GM23338 (cell line): ENCODE data around the gene RNF180. TPM values are rescaled to one million over a fixed set of nuclear protein-coding genes. Genes with fewer than 3 reads are reported as not detected.

Experiments used
- ATAC-seq: fragments of 200-7000 bp; cut with Tn5 transposase; 3 replicates; pipeline ENCODE4 v1.9.1; 2020
- DNase-seq: peaks from one replicate; pipeline ENCODE4 v3.0.0-alpha.2; 2015; ENCODE audit warnings: low spot score
- H2AFZ ChIP-seq: fragments of 200-600 bp; sonication (generic); 2 replicates; pipeline ENCODE4 v1.8.0; 2016; ENCODE audit warnings: antibody characterized with exemption, mild to moderate bottlenecking, moderate library complexity
- H3F3A ChIP-seq: fragments of 200-600 bp; sonication (generic); replicated peaks from 2 replicates; pipeline ENCODE4 v1.8.0; 2017; ENCODE audit warnings: antibody characterized with exemption, mixed run types, low read depth
- H3K27ac ChIP-seq: fragments of 200-600 bp; sonication (generic); 2 replicates; pipeline ENCODE4 v1.6.1; 2016; ENCODE audit warnings: low read depth
- H3K27me3 ChIP-seq: fragments of 200-600 bp; sonication (generic); 2 replicates; pipeline ENCODE4 v1.8.0; 2016; ENCODE audit warnings: mild to moderate bottlenecking, mixed run types, moderate library complexity; ENCODE audit not compliant: insufficient read depth
- H3K36me3 ChIP-seq: fragments of 200-600 bp; sonication (generic); 2 replicates; pipeline ENCODE4 v1.8.0; 2016; ENCODE audit warnings: mild to moderate bottlenecking; ENCODE audit not compliant: insufficient read depth
- H3K4me1 ChIP-seq: fragments of 200-600 bp; sonication (generic); 2 replicates; pipeline ENCODE4 v1.8.0; 2016; ENCODE audit warnings: mild to moderate bottlenecking, moderate library complexity; ENCODE audit not compliant: insufficient read depth
- H3K4me2 ChIP-seq: fragments of 200-600 bp; sonication (generic); 2 replicates; pipeline ENCODE4 v1.7.1; 2017; ENCODE audit warnings: mixed run types
- H3K4me3 ChIP-seq: fragments of 200-600 bp; sonication (generic); 2 replicates; pipeline ENCODE4 v1.6.1; 2016; ENCODE audit warnings: mixed run types
- H3K79me2 ChIP-seq: fragments of 200-600 bp; sonication (generic); replicated peaks from 2 replicates; pipeline ENCODE4 v1.8.0; 2017; ENCODE audit warnings: mild to moderate bottlenecking; ENCODE audit not compliant: insufficient read depth
- H3K9me2 ChIP-seq: fragments of 200-600 bp; sonication (generic); 2 replicates; pipeline ENCODE4 v1.8.0; 2017; ENCODE audit not compliant: insufficient read depth
- H4K20me1 ChIP-seq: fragments of 200-600 bp; sonication (generic); replicated peaks from 2 replicates; pipeline ENCODE4 v1.8.0; 2017; ENCODE audit warnings: mild to moderate bottlenecking; ENCODE audit not compliant: insufficient read depth
- H3K27ac Mint-ChIP-seq: 2 replicates; pipeline ENCODE4 v1.8.0; 2020; ENCODE audit warnings: inconsistent platforms, mild to moderate bottlenecking, moderate library complexity, mixed read lengths
- H3K27me3 Mint-ChIP-seq: 3 replicates; pipeline ENCODE4 v1.8.0; 2022; ENCODE audit warnings: low read depth, mild to moderate bottlenecking, moderate library complexity, mixed read lengths, inconsistent platforms; ENCODE audit not compliant: insufficient read depth, poor library complexity
- H3K36me3 Mint-ChIP-seq: 3 replicates; pipeline ENCODE4 v1.8.0; 2021; ENCODE audit warnings: low read depth, mild to moderate bottlenecking, inconsistent platforms, moderate library complexity, mixed read lengths
- H3K4me1 Mint-ChIP-seq: 3 replicates; pipeline ENCODE4 v1.8.0; 2020; ENCODE audit warnings: mild to moderate bottlenecking, inconsistent platforms, mixed read lengths
- H3K4me3 Mint-ChIP-seq: 3 replicates; pipeline ENCODE4 v1.8.0; 2021; ENCODE audit warnings: moderate library complexity, mild to moderate bottlenecking, inconsistent platforms, mixed read lengths
- H3K9me3 Mint-ChIP-seq: 3 replicates; pipeline ENCODE4 v1.8.0; 2020; ENCODE audit warnings: moderate library complexity, mild to moderate bottlenecking, inconsistent platforms, mixed read lengths
- CREB1 ChIP-seq: fragments of 250-450 bp; sonication (Bioruptor Pico); IDR thresholded peaks from 2 replicates; pipeline ENCODE4 v1.5.0; 2020; ENCODE audit warnings: low read depth, mild to moderate bottlenecking, moderate library complexity
- CTCF ChIP-seq, 2 experiments: fragments of 200-600 bp in 1 of 2; sonication (generic) in 1 of 2; conservative IDR thresholded peaks; 2 replicates each; pipeline versions ENCODE4 v1.5.1 to v1.6.1; 2016 to 2017; ENCODE audit warnings: antibody characterized with exemption in 2 of 2, low read depth in 2 of 2, mild to moderate bottlenecking in 2 of 2, moderate library complexity in 1 of 2
- ETS1 ChIP-seq: IDR thresholded peaks from 2 replicates; pipeline ENCODE4 v1.6.1; 2016; ENCODE audit warnings: antibody characterized with exemption
- EZH2 ChIP-seq: fragments of 200-600 bp; sonication (generic); IDR thresholded peaks from one replicate; pipeline ENCODE4 v1.8.0; 2017; ENCODE audit warnings: antibody characterized with exemption, mild to moderate bottlenecking, low read depth; ENCODE audit not compliant: unreplicated experiment
- EZH2phosphoT487 ChIP-seq: fragments of 200-600 bp; sonication (generic); IDR thresholded peaks from one replicate; pipeline ENCODE4 v1.8.1; 2018; ENCODE audit warnings: antibody characterized with exemption; ENCODE audit not compliant: unreplicated experiment
- JUNB ChIP-seq: IDR thresholded peaks from one replicate; pipeline ENCODE4 v1.6.1; 2016; ENCODE audit warnings: antibody characterized with exemption; ENCODE audit not compliant: unreplicated experiment
- NANOG ChIP-seq: IDR thresholded peaks from 2 replicates; pipeline ENCODE4 v1.6.1; 2016; ENCODE audit warnings: antibody characterized with exemption, borderline replicate concordance
- POLR2AphosphoS5 ChIP-seq: IDR thresholded peaks from 2 replicates; pipeline ENCODE4 v1.6.1; 2016; ENCODE audit warnings: antibody characterized with exemption, low read depth
- STAT1 ChIP-seq: IDR thresholded peaks from one replicate; pipeline ENCODE4 v1.6.1; 2016; ENCODE audit warnings: antibody characterized with exemption; ENCODE audit not compliant: unreplicated experiment
- ZNF114 ChIP-seq: fragments of 250-450 bp; sonication (Bioruptor Pico); IDR thresholded peaks from 2 replicates; pipeline ENCODE4 v1.5.0; 2020; ENCODE audit warnings: mild to moderate bottlenecking, moderate library complexity
- ZNF331 ChIP-seq: fragments of 250-450 bp; sonication (Bioruptor Pico); IDR thresholded peaks from 2 replicates; pipeline ENCODE4 v1.5.0; 2020; ENCODE audit warnings: low read depth, mild to moderate bottlenecking, moderate library complexity
- polyA plus RNA-seq: library from polyadenylated mRNA; unstranded; fragments of >200 nt; fragmentation: Nextera tagmentation; extraction: Ambion mirVana; gene quantifications from 2 replicates; pipeline ENCODE4 v1.2.1, GENCODE V29; 2016
- total RNA-seq: library from RNA; depleted of rRNA; stranded (reverse); fragments of >200 nt; shearing (Covaris generic); gene quantifications from 2 replicates; pipeline ENCODE4 v1.2.3, GENCODE V29; 2014
- TF ChIP-seq, protein P1 (sequence below): fragments of 250-450 bp; sonication (Bioruptor Pico); IDR thresholded peaks from 2 replicates; pipeline ENCODE4 v1.5.0; 2020; ENCODE audit warnings: mild to moderate bottlenecking, moderate library complexity
- TF ChIP-seq, protein P2 (sequence below): IDR thresholded peaks from one replicate; pipeline ENCODE4 v1.6.1; 2018; ENCODE audit warnings: antibody characterized with exemption; ENCODE audit not compliant: unreplicated experiment

RNF180 gene
- total and polyA plus RNA-seq, 2 experiments from 2014 or later = 2.0 to 4.2 TPM

- Histone ChIP-seq H3K36me3 (no peaks in the 10 kb centered on the region), H3F3A (no peaks in the 10 kb centered on the region), H3K27ac (no peak overlapping the region), H2AFZ (peak overlapping the region; percentile 97; the same call in 1 of the 2 replicates), H3K27me3 (peaks cover 37% of the 10 kb centered on the region), H4K20me1 (no peaks in the 10 kb centered on the region), H3K4me2 (peak overlapping the region; percentile 91), H3K4me1 (no peaks in the 10 kb centered on the region), H3K79me2 (no peaks in the 10 kb centered on the region), H3K4me3 (peak overlapping the region; percentile 77), H3K9me2 (no peaks in the 10 kb centered on the region)
- DNase-seq = peak; percentile 54
- no peak overlapping the region for H3K27ac Mint-ChIP-seq
- no peak for ATAC-seq
- no peaks in the 10 kb centered on the region for H3K9me3 Mint-ChIP-seq
- TF ChIP-seq EZH2phosphoT487 (no peak), ZNF114 (CRISPR knock-in tag) (no peak), ZNF331 (CRISPR knock-in tag) (no peak), CTCF (conservative IDR thresholded peaks at IDR 0.05; ENCODE audit: low read depth in 2 of 2) (no peak), CREB1 (no peak), ETS1 (no peak), NANOG (no peak), POLR2AphosphoS5 (no peak), JUNB (no peak), EZH2 (no peak), STAT1 (no peak)
- TF ChIP-seq, protein P1, sequence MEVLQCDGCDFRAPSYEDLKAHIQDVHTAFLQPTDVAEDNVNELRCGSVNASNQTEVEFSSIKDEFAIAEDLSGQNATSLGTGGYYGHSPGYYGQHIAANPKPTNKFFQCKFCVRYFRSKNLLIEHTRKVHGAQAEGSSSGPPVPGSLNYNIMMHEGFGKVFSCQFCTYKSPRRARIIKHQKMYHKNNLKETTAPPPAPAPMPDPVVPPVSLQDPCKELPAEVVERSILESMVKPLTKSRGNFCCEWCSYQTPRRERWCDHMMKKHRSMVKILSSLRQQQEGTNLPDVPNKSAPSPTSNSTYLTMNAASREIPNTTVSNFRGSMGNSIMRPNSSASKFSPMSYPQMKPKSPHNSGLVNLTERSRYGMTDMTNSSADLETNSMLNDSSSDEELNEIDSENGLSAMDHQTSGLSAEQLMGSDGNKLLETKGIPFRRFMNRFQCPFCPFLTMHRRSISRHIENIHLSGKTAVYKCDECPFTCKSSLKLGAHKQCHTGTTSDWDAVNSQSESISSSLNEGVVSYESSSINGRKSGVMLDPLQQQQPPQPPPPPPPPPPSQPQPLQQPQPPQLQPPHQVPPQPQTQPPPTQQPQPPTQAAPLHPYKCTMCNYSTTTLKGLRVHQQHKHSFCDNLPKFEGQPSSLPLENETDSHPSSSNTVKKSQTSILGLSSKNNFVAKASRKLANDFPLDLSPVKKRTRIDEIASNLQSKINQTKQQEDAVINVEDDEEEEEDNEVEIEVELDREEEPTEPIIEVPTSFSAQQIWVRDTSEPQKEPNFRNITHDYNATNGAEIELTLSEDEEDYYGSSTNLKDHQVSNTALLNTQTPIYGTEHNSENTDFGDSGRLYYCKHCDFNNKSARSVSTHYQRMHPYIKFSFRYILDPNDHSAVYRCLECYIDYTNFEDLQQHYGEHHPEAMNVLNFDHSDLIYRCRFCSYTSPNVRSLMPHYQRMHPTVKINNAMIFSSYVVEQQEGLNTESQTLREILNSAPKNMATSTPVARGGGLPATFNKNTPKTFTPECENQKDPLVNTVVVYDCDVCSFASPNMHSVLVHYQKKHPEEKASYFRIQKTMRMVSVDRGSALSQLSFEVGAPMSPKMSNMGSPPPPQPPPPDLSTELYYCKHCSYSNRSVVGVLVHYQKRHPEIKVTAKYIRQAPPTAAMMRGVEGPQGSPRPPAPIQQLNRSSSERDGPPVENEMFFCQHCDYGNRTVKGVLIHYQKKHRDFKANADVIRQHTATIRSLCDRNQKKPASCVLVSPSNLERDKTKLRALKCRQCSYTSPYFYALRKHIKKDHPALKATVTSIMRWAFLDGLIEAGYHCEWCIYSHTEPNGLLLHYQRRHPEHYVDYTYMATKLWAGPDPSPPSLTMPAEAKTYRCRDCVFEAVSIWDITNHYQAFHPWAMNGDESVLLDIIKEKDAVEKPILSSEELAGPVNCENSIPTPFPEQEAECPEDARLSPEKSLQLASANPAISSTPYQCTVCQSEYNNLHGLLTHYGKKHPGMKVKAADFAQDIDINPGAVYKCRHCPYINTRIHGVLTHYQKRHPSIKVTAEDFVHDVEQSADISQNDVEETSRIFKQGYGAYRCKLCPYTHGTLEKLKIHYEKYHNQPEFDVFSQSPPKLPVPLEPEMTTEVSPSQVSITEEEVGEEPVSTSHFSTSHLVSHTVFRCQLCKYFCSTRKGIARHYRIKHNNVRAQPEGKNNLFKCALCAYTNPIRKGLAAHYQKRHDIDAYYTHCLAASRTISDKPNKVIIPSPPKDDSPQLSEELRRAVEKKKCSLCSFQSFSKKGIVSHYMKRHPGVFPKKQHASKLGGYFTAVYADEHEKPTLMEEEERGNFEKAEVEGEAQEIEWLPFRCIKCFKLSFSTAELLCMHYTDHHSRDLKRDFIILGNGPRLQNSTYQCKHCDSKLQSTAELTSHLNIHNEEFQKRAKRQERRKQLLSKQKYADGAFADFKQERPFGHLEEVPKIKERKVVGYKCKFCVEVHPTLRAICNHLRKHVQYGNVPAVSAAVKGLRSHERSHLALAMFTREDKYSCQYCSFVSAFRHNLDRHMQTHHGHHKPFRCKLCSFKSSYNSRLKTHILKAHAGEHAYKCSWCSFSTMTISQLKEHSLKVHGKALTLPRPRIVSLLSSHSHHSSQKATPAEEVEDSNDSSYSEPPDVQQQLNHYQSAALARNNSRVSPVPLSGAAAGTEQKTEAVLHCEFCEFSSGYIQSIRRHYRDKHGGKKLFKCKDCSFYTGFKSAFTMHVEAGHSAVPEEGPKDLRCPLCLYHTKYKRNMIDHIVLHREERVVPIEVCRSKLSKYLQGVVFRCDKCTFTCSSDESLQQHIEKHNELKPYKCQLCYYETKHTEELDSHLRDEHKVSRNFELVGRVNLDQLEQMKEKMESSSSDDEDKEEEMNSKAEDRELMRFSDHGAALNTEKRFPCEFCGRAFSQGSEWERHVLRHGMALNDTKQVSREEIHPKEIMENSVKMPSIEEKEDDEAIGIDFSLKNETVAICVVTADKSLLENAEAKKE (CRISPR knock-in tag) = no peak
- TF ChIP-seq, protein P2, sequence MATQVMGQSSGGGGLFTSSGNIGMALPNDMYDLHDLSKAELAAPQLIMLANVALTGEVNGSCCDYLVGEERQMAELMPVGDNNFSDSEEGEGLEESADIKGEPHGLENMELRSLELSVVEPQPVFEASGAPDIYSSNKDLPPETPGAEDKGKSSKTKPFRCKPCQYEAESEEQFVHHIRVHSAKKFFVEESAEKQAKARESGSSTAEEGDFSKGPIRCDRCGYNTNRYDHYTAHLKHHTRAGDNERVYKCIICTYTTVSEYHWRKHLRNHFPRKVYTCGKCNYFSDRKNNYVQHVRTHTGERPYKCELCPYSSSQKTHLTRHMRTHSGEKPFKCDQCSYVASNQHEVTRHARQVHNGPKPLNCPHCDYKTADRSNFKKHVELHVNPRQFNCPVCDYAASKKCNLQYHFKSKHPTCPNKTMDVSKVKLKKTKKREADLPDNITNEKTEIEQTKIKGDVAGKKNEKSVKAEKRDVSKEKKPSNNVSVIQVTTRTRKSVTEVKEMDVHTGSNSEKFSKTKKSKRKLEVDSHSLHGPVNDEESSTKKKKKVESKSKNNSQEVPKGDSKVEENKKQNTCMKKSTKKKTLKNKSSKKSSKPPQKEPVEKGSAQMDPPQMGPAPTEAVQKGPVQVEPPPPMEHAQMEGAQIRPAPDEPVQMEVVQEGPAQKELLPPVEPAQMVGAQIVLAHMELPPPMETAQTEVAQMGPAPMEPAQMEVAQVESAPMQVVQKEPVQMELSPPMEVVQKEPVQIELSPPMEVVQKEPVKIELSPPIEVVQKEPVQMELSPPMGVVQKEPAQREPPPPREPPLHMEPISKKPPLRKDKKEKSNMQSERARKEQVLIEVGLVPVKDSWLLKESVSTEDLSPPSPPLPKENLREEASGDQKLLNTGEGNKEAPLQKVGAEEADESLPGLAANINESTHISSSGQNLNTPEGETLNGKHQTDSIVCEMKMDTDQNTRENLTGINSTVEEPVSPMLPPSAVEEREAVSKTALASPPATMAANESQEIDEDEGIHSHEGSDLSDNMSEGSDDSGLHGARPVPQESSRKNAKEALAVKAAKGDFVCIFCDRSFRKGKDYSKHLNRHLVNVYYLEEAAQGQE = no peak
- peak overlapping the region; percentile 84 for H3K4me3 Mint-ChIP-seq
- peaks cover 4% of the 10 kb centered on the region; the same call in 2 of the 3 replicates for H3K4me1 Mint-ChIP-seq
- peaks cover 12% of the 10 kb centered on the region for H3K27me3 Mint-ChIP-seq
- H3K36me3 Mint-ChIP-seq = no peaks in the 10 kb centered on the region
Measured at GRCh38 chr5:64165160-64165499, 513 bp upstream of the RNF180 start.
